GM12892 (cell line): ENCODE measurements around the gene C10orf71.

Experiments used
- DNase-seq: peaks from one replicate; pipeline ENCODE4 v3.0.0; 2011; ENCODE audit not compliant: insufficient read length
- FAIRE-seq: peaks from 2 replicates; lab custom pipeline; 2011; peaks lifted over from hg19 to GRCh38; lab: Jason Lieb, UNC
- POLR2A ChIP-seq: IDR thresholded peaks from 2 replicates; pipeline ENCODE4 v1.6.1; 2011; ENCODE audit warnings: low read depth, low read length, control low read depth
- POLR2AphosphoS5 ChIP-seq: IDR thresholded peaks from 2 replicates; pipeline ENCODE4 v1.6.1; 2011; ENCODE audit warnings: low read depth, low read length, control low read depth
- TAF1 ChIP-seq: IDR thresholded peaks from 2 replicates; pipeline ENCODE4 v1.6.1; 2011; ENCODE audit warnings: low read depth, mild to moderate bottlenecking, control low read depth, low read length, borderline replicate concordance

The C10orf71 gene

GRCh38 chr10:49335364-49335972, 36.5 kb downstream of the C10orf71 start:
- DNase-seq = no peak
- no peak for FAIRE-seq
- TF ChIP-seq POLR2A = no peak
- TF ChIP-seq POLR2AphosphoS5 = no peak
- no peak for TF ChIP-seq TAF1

DNA sequence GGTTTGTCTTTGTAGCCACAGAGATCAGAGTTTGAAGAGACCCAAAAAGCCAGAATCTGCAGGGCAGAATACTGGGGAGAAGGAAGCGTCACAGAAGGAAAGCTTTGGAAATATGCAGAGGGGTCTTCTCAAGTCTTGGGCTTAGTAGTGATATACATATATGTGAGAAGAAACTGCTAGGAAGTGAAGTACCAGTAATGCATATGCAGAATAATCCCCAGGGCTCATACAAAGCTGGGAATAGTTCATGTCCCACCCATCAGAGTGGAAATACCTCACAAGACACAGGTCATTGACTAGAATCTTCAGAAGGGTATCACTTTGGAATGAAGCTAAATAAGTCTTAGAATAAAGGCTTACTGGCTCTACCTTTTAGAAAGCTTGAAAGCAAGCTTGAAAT, 39.6 kb downstream of the C10orf71 start:
- DNase-seq (no peak), FAIRE-seq (no peak)
- TF ChIP-seq POLR2AphosphoS5 (no peak), TAF1 (no peak), POLR2A (no peak)

DNA sequence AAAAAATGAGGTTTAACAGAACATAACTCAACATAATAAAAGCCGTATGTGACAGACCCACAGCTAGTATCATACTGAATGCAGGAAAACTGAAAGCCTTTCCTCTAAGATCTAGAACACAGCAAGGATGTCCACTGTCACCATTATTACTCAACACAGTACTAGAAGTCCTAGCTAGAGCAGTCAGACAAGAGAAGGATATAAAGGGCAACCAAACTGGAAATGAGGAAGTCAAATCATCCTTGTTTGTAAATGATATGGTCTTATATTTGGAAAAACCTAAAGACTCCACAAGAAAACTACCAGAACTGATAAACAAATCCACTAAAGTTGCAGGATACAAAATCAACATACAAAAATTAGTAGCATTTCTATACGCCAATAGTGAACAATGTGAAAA, 45.9 kb downstream of the C10orf71 start:
- DNase-seq (no peak), FAIRE-seq (peak; percentile 21)
- TF ChIP-seq TAF1 (no peak), POLR2A (no peak), POLR2AphosphoS5 (no peak)

- FAIRE-seq (no peak), DNase-seq (no peak)
- TF ChIP-seq POLR2A (no peak), TAF1 (no peak), POLR2AphosphoS5 (no peak)
Measured at GRCh38 chr10:49347342-49347741, 48.4 kb downstream of the C10orf71 start.

- FAIRE-seq (no peak), DNase-seq (no peak)
- TF ChIP-seq POLR2A (no peak), POLR2AphosphoS5 (no peak), TAF1 (no peak)
Measured at GRCh38 chr10:49347827-49348226, 48.9 kb downstream of the C10orf71 start.

GRCh38 chr10:49348593-49348992, 49.6 kb downstream of the C10orf71 start:
- DNase-seq = no peak
- FAIRE-seq = no peak
- TF ChIP-seq TAF1 = no peak
- no peak for TF ChIP-seq POLR2AphosphoS5
- no peak for TF ChIP-seq POLR2A

- FAIRE-seq (no peak), DNase-seq (no peak)
- TF ChIP-seq TAF1 = no peak
- TF ChIP-seq POLR2AphosphoS5 = no peak
- no peak for TF ChIP-seq POLR2A
Measured at GRCh38 chr10:49349390-49349789, 50.4 kb downstream of the C10orf71 start.

DNA sequence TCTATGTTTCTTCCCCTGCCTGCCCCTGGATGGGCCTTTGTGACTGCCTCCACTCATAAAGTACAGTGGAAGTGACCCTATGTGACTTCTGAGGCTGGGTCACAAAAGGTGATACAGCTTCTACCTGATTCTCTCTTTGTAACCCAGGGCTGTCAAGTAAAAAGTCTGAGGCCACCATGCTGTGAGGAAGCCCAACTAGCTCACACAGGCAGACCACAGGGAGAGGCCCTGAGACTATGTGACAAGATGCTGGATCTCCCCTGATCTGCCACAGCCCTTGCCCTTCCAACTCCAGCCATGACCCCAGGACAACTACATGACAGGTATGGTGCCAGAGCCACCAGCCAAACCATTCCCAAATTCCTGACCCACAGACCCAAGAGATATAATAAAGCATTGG, 51.2 kb downstream of the C10orf71 start:
- no peak for FAIRE-seq
- no peak for TF ChIP-seq POLR2A
- TF ChIP-seq POLR2AphosphoS5 = no peak
- no peak for TF ChIP-seq TAF1
- no peak for DNase-seq

GRCh38 chr10:49350846-49351532, 52.0 kb downstream of the C10orf71 start:
- TF ChIP-seq POLR2A = no peak
- FAIRE-seq (no peak), DNase-seq (no peak)

DNA sequence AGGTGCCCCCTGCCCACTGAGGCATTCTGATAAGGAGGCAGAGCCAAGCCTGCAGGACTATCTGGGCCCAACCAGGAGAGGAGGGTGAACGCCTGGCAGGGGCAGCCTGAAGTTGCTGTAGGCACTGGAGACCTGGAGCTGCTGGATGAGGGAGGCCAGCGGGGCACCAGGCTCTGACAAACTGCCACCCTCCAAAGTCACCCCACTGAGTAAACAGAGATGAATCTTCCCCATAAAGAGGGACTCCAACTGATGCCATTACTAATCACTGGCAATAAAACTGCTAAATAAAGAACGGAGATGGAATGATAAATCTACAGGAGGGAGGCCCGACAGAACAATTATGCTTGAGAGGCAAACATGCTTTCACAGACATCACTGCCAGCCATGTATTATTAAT, 52.7 kb downstream of the C10orf71 start:
- no peak for DNase-seq
- TF ChIP-seq TAF1 (no peak), POLR2A (no peak), POLR2AphosphoS5 (no peak)
- FAIRE-seq = no peak

GRCh38 chr10:49352323-49352722, 53.4 kb downstream of the C10orf71 start:
- DNase-seq (no peak), FAIRE-seq (no peak)
- TF ChIP-seq TAF1 (no peak), POLR2AphosphoS5 (no peak), POLR2A (no peak)

DNA sequence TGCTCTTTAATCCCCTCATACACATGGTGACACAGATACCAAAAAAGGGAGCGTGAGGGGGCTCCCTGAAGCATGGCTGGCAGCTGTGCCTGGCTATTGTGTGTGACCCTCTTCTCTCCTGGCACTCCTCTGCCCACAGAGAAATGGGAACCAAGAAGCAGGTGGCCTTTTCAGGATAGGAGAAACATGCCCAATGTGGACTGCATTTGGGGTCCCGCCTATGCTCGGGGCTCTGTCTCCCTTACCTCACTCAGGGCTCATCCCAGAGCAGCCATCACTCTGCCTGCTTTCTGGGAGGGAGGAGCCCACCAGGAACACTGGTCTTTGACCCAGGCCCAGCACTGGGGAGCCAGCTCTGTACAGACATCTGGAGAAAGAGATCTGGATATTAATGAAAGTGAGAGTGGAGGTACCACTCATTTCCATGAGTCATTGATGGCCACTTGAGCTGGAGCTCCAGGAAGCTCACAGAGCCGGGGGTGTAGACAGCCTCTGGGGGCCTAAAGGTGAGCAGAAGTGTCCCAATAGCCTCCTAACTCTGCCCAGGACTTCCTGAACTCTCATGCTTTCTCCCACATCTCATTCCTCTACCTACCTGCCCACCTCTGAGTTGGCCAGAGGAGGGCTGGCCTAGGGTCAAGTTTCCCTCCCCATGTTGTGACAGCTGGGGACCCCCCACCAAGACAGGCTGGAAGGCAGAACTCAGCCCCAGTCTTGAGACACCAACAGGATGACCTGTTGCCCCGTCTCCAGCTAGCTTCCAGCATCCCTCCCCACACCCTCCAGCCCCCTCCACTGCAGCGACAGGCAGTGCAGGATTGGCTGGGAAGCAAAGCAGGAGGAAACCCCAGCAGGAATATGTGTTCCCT, 54.3 kb downstream of the C10orf71 start:
- TF ChIP-seq TAF1 = no peak
- no peak for TF ChIP-seq POLR2A
- no peak for TF ChIP-seq POLR2AphosphoS5
- no peak for DNase-seq
- FAIRE-seq = no peak
